Lower leg skin (tissue), 4 donors: ENCODE measurements around the gene AEBP2. TPM values are rescaled to one million over a fixed set of nuclear protein-coding genes. Genes with fewer than 3 reads are reported as not detected.
"Not testable (repeated sequence)": the region's sequence is repeated elsewhere in the genome, so short reads cannot be mapped to it uniquely, and the experiment has no call there.

Experiments
- DNase-seq, 2 donors: peaks; one replicate each; pipeline ENCODE4 v3.0.0-alpha.2; 2019; ENCODE audit warnings: low spot score in 2 of 2
- H3K4me3 ChIP-seq: fragments of 200-600 bp; sonication (generic); 2 replicates; pipeline ENCODE4 v1.5.1; 2017; ENCODE audit warnings: mild to moderate bottlenecking, low read depth; ENCODE audit not compliant: poor library complexity, severe bottlenecking
- POLR2A ChIP-seq, 2 donors: fragments of 450-650 bp; IDR thresholded peaks; one replicate each; pipeline ENCODE4 v1.6.1; 2016 to 2017; ENCODE audit warnings: antibody characterized with exemption in 2 of 2, mild to moderate bottlenecking in 1 of 2, moderate library complexity in 1 of 2
- whole genome bisulfite sequencing, 2 donors: methylation state at CpG; one replicate each; pipeline ENCODE4 v1.1.5; 2018; 5-methylcytosine and 5-hydroxymethylcytosine counted together
- intact Hi-C: fragments of 100-400 bp; cut with DNase I; formaldehyde crosslinking; loops from one replicate; pipeline ENCODE4 v1.15.0; 2023; ENCODE audit warnings: low total_unique reads
- total RNA-seq, 4 donors: library from RNA; depleted of rRNA; stranded (reverse); fragments of >200 nt; gene quantifications; one replicate each; pipeline ENCODE4 v1.1.0, GENCODE V29; 2016
- TF ChIP-seq, protein P1 (sequence below), 3 donors: fragments of 450-650 bp; IDR thresholded peaks; one replicate each; pipeline ENCODE4 v1.5.1; 2016; ENCODE audit warnings: antibody characterized with exemption in 3 of 3, mild to moderate bottlenecking in 3 of 3, moderate library complexity in 2 of 3

Gene AEBP2
- total RNA-seq, 4 donors from 2014 or later: 31.4 to 70.9 (median 54.0) TPM

DNA sequence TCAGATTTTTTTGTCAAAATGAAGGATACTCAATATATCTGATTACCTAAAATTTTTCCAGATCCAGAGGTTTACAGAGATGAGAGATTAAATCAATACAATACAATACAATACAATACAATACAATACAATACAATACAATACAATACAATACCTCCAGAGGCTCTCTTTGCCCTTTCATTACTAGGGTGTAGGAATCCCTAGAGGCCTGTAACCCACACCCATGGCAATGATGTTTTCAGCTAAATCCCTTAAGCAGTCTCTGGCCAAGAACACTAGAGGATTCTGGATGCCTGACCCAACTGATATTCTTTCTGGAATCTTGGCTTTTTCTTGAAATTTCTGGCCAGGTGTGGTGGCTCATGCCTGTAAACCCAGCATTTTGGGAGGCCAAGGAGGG is 23.7 kb upstream of the AEBP2 start:
- no peak for DNase-seq
- H3K4me3 ChIP-seq: no peak overlapping the region
- TF ChIP-seq, protein P1, sequence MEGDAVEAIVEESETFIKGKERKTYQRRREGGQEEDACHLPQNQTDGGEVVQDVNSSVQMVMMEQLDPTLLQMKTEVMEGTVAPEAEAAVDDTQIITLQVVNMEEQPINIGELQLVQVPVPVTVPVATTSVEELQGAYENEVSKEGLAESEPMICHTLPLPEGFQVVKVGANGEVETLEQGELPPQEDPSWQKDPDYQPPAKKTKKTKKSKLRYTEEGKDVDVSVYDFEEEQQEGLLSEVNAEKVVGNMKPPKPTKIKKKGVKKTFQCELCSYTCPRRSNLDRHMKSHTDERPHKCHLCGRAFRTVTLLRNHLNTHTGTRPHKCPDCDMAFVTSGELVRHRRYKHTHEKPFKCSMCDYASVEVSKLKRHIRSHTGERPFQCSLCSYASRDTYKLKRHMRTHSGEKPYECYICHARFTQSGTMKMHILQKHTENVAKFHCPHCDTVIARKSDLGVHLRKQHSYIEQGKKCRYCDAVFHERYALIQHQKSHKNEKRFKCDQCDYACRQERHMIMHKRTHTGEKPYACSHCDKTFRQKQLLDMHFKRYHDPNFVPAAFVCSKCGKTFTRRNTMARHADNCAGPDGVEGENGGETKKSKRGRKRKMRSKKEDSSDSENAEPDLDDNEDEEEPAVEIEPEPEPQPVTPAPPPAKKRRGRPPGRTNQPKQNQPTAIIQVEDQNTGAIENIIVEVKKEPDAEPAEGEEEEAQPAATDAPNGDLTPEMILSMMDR (IDR thresholded peaks at IDR 0.05): no peak
- no peak for TF ChIP-seq POLR2A (IDR thresholded peaks at IDR 0.05)
- intact Hi-C loops: no loop called here

DNA sequence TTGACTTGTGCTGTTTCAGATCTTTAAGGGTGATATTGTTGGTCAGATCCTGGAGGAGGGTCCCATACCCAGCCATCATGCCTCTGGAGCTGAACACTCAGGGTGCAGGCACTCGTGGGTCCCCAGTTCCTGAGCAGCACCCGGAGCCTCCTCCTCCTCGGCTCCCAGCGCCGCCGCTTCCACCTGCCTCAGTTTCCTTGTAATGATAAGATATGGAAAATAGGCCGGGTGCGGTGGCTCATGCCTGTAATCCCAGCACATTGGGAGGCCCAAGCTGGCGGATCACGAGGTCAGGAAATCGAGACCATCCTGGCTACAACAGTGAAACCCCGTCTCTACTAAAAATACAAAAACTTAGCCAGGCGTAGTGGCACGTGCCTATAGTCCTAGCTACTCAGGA is 20.2 kb upstream of the AEBP2 start:
- TF ChIP-seq POLR2A (IDR thresholded peaks at IDR 0.05): no peak
- TF ChIP-seq, protein P1 (IDR thresholded peaks at IDR 0.05): no peak
- 95 to 96% methylated on average over 14 of the region's 14 CpGs for WGBS, 2 donors
- peak in 1 of 2 donors; percentile 77 for DNase-seq
- H3K4me3 ChIP-seq: no peak overlapping the region
- intact Hi-C loops: no loop called here

DNA sequence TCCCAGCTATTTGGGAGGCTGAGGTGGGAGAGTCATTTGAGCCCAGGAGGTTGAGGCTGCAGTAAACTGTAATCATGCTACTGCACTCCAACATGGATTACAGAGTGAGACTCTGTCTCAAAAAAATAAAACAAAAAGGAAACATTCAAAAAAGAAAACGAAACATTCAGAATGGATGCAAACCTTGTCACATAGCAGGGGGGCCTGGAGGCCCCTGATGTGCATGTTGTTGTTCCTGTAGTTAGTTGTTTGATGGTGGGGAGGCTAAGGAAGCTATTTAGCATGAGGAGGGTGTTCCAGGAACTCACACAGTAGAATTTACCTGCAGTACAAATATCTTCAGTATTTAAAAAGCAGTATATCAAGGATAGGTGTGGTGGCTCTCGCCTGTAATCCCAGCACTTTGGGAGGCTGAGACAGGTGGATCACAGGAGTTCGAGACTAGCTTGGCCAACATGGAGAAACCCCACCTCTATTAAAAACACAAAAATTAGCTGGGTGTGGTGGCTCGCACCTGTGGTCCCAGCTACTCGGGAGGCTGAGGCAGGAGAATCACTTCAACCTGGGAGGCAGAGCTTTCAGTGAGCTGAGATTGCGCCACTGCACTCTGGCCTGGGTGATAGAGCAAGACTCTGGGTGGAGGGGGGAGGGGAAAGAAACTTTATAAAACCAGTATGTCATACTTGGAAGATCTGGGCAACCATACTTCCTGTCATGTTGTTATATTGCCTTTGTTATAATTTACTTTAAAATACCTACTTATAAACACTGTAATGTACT is 17.6 kb upstream of the AEBP2 start:
- intact Hi-C loops: no loop called here
- no peak overlapping the region for H3K4me3 ChIP-seq
- peak in 1 of 2 donors; percentile 60 for DNase-seq
- 84 to 95% methylated on average over 6 of the region's 6 CpGs for WGBS, 2 donors
- no peak for TF ChIP-seq POLR2A (IDR thresholded peaks at IDR 0.05)
- TF ChIP-seq, protein P1 (IDR thresholded peaks at IDR 0.05): no peak

- intact Hi-C loops: no loop called here
- H3K4me3 ChIP-seq: no peak overlapping the region
- TF ChIP-seq, protein P1 (IDR thresholded peaks at IDR 0.05): no peak
- TF ChIP-seq POLR2A (IDR thresholded peaks at IDR 0.05): no peak
- 89 to 91% methylated on average over 12 of the region's 12 CpGs for WGBS, 2 donors
- peak in 1 of 2 donors; percentile 68 for DNase-seq
These were observed 15.9 kb upstream of the AEBP2 start for GRCh38 chr12:19423166-19423930.

DNA sequence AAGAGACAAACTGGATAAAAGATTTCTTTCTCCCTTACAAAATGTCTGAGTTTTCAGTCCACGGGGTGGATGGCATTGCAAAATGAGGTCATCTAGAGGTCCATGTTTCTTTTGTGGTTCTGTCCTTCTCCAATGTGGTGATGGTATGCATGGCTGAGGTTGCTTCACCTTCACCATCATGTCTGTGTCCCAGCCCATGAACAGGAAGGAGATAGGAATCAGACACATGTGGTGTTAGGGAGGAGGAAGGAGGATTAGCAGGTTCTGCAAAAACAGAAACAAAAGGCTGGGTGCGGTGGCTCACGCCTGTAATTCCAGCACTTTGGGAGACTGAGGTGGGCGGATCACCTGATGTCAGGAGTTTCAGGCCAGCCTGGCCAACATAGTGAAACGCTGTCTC is 11.0 kb upstream of the AEBP2 start:
- no peak overlapping the region for H3K4me3 ChIP-seq
- intact Hi-C loops: no loop called here
- DNase-seq: no peak
- TF ChIP-seq POLR2A (IDR thresholded peaks at IDR 0.05): no peak
- TF ChIP-seq, protein P1 (IDR thresholded peaks at IDR 0.05): no peak
- WGBS, 2 donors: 55 to 62% methylated on average over 5 of the region's 5 CpGs

GRCh38 chr12:19429491-19429890 is 9.8 kb upstream of the AEBP2 start:
- intact Hi-C loops, DNase-seq, H3K4me3 ChIP-seq: not testable (repeated sequence)
- 100% methylated on average over 1 of the region's 2 CpGs for WGBS, 2 donors
